Central memory CD8-positive, alpha-beta T cell (primary cell): ENCODE data around the gene PIGB.

ENCODE experiments used
- ATAC-seq: fragments of 150-1000 bp; cut with Tn5 transposase; replicated peaks from 2 replicates; pipeline ENCODE4 v1.10.0; 2022; ENCODE audit warnings: mild to moderate bottlenecking, moderate FRiP score, moderate number of reproducible peaks; ENCODE audit not compliant: poor library complexity, severe bottlenecking; ENCODE audit errors: extremely low read depth
- DNase-seq, 2 donors: peaks; one replicate each; pipeline ENCODE4 v3.0.0; 2021; ENCODE audit warnings: low spot score in 2 of 2
- H3K27ac Mint-ChIP-seq: one replicate; pipeline ENCODE4 v1.8.0; 2022; ENCODE audit warnings: low read depth, mild to moderate bottlenecking, moderate library complexity, mixed read lengths
- H3K27me3 Mint-ChIP-seq: one replicate; pipeline ENCODE4 v1.8.0; 2022; ENCODE audit warnings: mixed read lengths
- H3K36me3 Mint-ChIP-seq: one replicate; pipeline ENCODE4 v1.8.0; 2022; ENCODE audit warnings: mild to moderate bottlenecking, moderate library complexity, mixed read lengths; ENCODE audit not compliant: insufficient read depth
- H3K4me1 Mint-ChIP-seq: one replicate; pipeline ENCODE4 v1.8.0; 2022; ENCODE audit warnings: mixed read lengths
- H3K4me3 Mint-ChIP-seq: one replicate; pipeline ENCODE4 v1.8.0; 2022; ENCODE audit warnings: mild to moderate bottlenecking, moderate library complexity, mixed read lengths
- H3K9me3 Mint-ChIP-seq: one replicate; pipeline ENCODE4 v1.8.0; 2022; ENCODE audit warnings: mixed read lengths

PIGB gene

DNA sequence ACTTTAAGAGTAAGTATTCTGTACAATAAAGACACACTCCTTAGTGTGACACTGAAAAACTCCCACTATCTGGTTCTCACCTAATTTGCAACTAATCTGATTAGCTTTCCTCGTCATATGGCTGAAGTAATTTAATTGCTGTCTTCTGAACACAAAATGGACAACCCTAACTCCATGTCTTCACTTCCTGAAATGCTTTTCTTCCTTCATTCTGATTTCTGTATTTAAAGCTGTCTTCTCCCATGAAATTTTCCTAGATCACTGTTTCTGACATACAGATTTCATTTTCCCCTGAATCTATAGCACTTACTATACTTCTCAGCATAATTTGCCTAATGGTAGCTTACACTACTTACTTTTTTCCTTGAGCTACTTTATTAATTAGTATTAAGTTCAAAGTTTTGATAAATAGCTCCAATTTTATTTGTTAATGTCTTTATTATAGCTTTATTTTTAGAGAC, 82.8 kb downstream of the PIGB start:
- Mint-ChIP-seq H3K27me3 (no peaks in the 10 kb centered on the region), H3K36me3 (peaks cover 10% of the 10 kb centered on the region), H3K27ac (no peak overlapping the region), H3K4me1 (peaks cover 69% of the 10 kb centered on the region), H3K9me3 (no peaks in the 10 kb centered on the region), H3K4me3 (no peak overlapping the region)
- ATAC-seq (no peak), DNase-seq (no peak)

DNA sequence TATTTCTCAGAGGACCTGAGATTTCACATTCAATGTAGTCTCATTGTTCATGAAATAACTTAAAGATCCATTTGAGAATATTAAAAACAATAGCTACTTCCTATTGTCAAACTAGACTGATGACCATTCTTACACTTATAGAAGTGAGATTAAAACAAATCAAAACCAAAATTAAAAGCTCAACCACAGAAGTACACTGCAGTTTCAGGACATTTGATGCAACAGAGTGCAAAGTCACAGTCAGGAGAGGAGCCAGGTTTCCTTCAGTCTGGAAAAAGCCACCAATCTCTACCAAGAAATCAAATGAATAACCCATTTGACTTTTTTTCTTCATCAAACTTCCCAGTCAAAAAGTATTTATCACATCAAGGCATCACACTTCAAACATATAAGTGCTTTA, 83.7 kb downstream of the PIGB start:
- DNase-seq: no peak
- H3K27me3 Mint-ChIP-seq: no peaks in the 10 kb centered on the region

GRCh38 chr15:55403531-55403930, 84.5 kb downstream of the PIGB start:
- peaks cover 65% of the 10 kb centered on the region for H3K4me1 Mint-ChIP-seq
- DNase-seq (no peak), ATAC-seq (no peak)
- H3K9me3 Mint-ChIP-seq: no peaks in the 10 kb centered on the region
- H3K4me3 Mint-ChIP-seq: no peak overlapping the region
- H3K27ac Mint-ChIP-seq: peak overlapping the region; percentile 35
- H3K27me3 Mint-ChIP-seq: no peaks in the 10 kb centered on the region
- peaks cover 9% of the 10 kb centered on the region for H3K36me3 Mint-ChIP-seq

More for the DNA sequence above, 83.7 kb downstream of the PIGB start:
- ATAC-seq: no peak
- H3K4me1 Mint-ChIP-seq: peaks cover 68% of the 10 kb centered on the region
- peaks cover 4% of the 10 kb centered on the region for H3K36me3 Mint-ChIP-seq
- peak overlapping the region; percentile 35 for H3K27ac Mint-ChIP-seq
- H3K9me3 Mint-ChIP-seq: no peaks in the 10 kb centered on the region
- no peak overlapping the region for H3K4me3 Mint-ChIP-seq
